ENCODE results near the gene CCDC185. TPM values are rescaled to one million over a fixed set of nuclear protein-coding genes. Genes with fewer than 3 reads are reported as not detected.
"Not testable (repeated sequence)": the region's sequence is repeated elsewhere in the genome, so short reads cannot be mapped to it uniquely, and the experiment has no call there.

The CCDC185 gene
- total and polyA plus RNA-seq, 2 experiments from 2014 or later = not detected

DNA sequence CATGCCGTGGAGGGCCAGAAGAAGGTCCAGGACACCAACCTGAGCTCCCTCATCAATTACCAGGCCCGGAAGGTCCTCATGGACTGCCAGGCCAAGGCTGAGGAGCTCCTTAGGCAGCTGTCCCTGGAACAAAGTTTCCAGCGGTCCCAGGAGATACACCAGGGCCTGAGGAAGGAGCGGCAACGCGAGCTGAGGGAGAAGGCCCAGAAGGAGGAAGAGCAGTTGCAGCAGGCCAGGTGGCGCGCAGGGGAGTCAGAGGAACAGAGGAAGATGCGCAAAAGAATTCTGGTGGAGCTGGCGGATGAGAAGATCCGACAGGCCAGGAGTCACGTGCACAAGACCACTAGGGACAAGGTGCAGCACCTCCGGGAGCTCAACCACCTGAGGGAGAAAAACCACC lies 1.5 kb downstream of the CCDC185 start:
- Histone ChIP-seq H3K27me3 (replicated peaks; ENCODE audit: insufficient read depth) (peaks cover 28% of the 10 kb centered on the region), H3F3A (ENCODE audit: insufficient read depth) (no peaks in the 10 kb centered on the region), H3K9ac (no peak overlapping the region), H3K4me2 (ENCODE audit: unreplicated experiment) (no peak overlapping the region), H3K9me2 (ENCODE audit: insufficient read depth) (no peaks in the 10 kb centered on the region), H3K9me3 (ENCODE audit: low read depth) (no peaks in the 10 kb centered on the region), H4K20me1 (ENCODE audit: insufficient read depth) (no peaks in the 10 kb centered on the region), H3K79me2 (ENCODE audit: insufficient read depth) (no peaks in the 10 kb centered on the region), H3K27ac (no peak overlapping the region), H3K4me1 (ENCODE audit: insufficient read depth) (no peaks in the 10 kb centered on the region), H2AFZ (no peak overlapping the region), H3K36me3 (ENCODE audit: low read depth) (no peaks in the 10 kb centered on the region), H3K4me3 (no peak overlapping the region)
- no peak for TF ChIP-seq EZH2 (IDR thresholded peaks at IDR 0.05; ENCODE audit: insufficient read depth, poor library complexity, severe bottlenecking)
- TF ChIP-seq EZH2phosphoT487 (IDR thresholded peaks at IDR 0.05; ENCODE audit: insufficient read depth, low read depth) = no peak
- in situ Hi-C loops (cut with MboI) = no loop called here
- 93 to 94% methylated on average over 13 of the region's 13 CpGs for WGBS, 2 experiments (ENCODE audit: low coverage in 1 of 2, low lambda C conversion rate in 2 of 2, missing lambda C conversion rate in 2 of 2)
- no peak for DNase-seq

GRCh38 chr1:223399393-223399792 lies 6.2 kb downstream of the CCDC185 start:
- H3K4me2 ChIP-seq (ENCODE audit: unreplicated experiment); H3K79me2 ChIP-seq (ENCODE audit: insufficient read depth); in situ Hi-C loops (cut with MboI); H3K27ac ChIP-seq; H3K27me3 ChIP-seq (replicated peaks; ENCODE audit: insufficient read depth); DNase-seq; H3K9ac ChIP-seq; H4K20me1 ChIP-seq (ENCODE audit: insufficient read depth); H3K9me3 ChIP-seq (ENCODE audit: low read depth); H2AFZ ChIP-seq; H3K9me2 ChIP-seq (ENCODE audit: insufficient read depth); H3K36me3 ChIP-seq (ENCODE audit: low read depth); H3K4me3 ChIP-seq: not testable (repeated sequence)
- Histone ChIP-seq H3F3A (ENCODE audit: insufficient read depth) (peaks cover 15% of the 10 kb centered on the region), H3K4me1 (ENCODE audit: insufficient read depth) (peaks cover 23% of the 10 kb centered on the region)
- 81 to 86% methylated on average over 2 to 4 of the region's 6 CpGs for WGBS, 2 experiments (ENCODE audit: low coverage in 1 of 2, low lambda C conversion rate in 2 of 2, missing lambda C conversion rate in 2 of 2)

DNA sequence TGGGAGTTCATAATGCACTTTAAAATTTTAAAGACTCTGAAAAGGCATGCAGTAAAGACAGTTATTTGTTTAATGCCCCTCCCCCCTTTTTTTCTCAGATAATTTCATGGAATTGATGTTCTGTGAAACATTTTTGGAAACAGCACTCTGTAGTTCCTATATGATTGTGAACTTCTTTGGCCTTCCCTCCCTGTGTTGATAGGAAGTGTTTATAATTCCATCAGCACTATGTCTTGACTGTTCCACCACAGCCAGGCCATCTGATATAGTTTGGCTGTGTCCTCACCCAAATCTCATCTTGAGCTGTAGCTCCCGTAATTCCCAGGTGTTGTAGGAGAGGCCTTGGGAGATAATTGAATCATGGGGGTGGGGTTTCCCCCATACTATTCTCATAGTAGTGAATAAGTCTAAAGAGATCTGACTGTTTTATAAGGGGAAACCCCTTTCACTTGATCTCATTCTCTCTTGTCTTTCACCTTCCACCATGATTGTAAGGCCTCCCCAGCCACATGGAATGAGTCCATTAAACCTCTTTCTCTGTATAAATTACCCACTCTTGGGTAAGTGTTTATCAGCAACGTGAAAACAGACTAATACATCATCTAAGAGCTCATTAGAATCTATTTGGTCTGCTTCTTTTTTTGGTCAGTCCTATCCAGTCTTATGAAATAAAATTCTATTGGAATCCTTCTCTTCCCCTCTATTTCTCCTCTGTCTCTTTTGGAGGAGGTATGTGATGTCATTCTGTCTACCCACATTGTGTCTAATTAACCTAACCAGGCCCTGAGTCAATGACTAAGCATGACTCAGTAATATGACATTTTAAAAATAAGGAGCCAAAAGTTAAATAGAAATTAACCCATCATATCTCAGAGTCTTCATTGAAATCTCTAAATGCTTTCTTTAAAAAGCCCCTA lies 8.9 kb downstream of the CCDC185 start:
- in situ Hi-C loops (cut with MboI) = no loop called here
- Histone ChIP-seq H3K27me3 (replicated peaks; ENCODE audit: insufficient read depth) (no peaks in the 10 kb centered on the region), H3K4me1 (ENCODE audit: insufficient read depth) (peaks cover 23% of the 10 kb centered on the region), H3K79me2 (ENCODE audit: insufficient read depth) (no peaks in the 10 kb centered on the region), H3F3A (ENCODE audit: insufficient read depth) (peaks cover 15% of the 10 kb centered on the region), H3K36me3 (ENCODE audit: low read depth) (no peaks in the 10 kb centered on the region), H4K20me1 (ENCODE audit: insufficient read depth) (no peaks in the 10 kb centered on the region), H3K4me2 (ENCODE audit: unreplicated experiment) (peak overlapping the region; percentile 23), H3K9ac (no peak overlapping the region), H3K4me3 (peak overlapping the region; percentile 23; the same call in 1 of the 2 replicates), H2AFZ (no peak overlapping the region), H3K9me3 (ENCODE audit: low read depth) (no peaks in the 10 kb centered on the region), H3K27ac (peak overlapping the region; percentile 54), H3K9me2 (ENCODE audit: insufficient read depth) (no peaks in the 10 kb centered on the region)
- TF ChIP-seq EZH2phosphoT487 (IDR thresholded peaks at IDR 0.05; ENCODE audit: insufficient read depth, low read depth) = no peak
- TF ChIP-seq EZH2 (IDR thresholded peaks at IDR 0.05; ENCODE audit: insufficient read depth, poor library complexity, severe bottlenecking) = no peak
- peak; percentile 88 for DNase-seq
- 47 to 48% methylated on average over 2 of the region's 2 CpGs for WGBS, 2 experiments (ENCODE audit: low coverage in 1 of 2, low lambda C conversion rate in 2 of 2, missing lambda C conversion rate in 2 of 2)

DNA sequence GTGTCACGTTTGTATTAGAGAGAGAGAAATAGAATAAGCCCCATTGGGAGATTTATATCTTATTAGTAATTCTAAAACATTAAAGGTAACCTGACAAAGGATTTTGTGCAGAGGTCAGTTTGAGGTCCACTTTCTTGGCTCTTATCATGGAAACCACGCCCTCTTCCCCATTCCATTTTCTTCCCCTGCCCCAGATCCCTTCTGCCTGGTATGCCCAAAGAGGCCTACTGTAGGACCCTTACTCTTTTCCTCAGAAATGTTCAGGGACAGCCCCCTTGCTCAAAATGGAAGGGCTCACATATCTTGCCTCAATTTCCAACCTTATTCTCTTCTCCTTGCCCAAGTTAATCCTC lies 9.6 kb downstream of the CCDC185 start:
- in situ Hi-C loops (cut with MboI) = no loop called here
- H3K9me3 ChIP-seq (ENCODE audit: low read depth) = no peaks in the 10 kb centered on the region
- no peak for DNase-seq
- H3K9ac ChIP-seq = no peak overlapping the region
- H4K20me1 ChIP-seq (ENCODE audit: insufficient read depth) = no peaks in the 10 kb centered on the region
- no peaks in the 10 kb centered on the region for H3K9me2 ChIP-seq (ENCODE audit: insufficient read depth)
- H3F3A ChIP-seq (ENCODE audit: insufficient read depth) = peaks cover 15% of the 10 kb centered on the region
- H2AFZ ChIP-seq = no peak overlapping the region
- WGBS, 2 experiments (ENCODE audit: low coverage in 1 of 2, low lambda C conversion rate in 2 of 2, missing lambda C conversion rate in 2 of 2) = 44% methylated on average over 2 of the region's 2 CpGs
- H3K27me3 ChIP-seq (replicated peaks; ENCODE audit: insufficient read depth) = no peaks in the 10 kb centered on the region
- H3K27ac ChIP-seq = no peak overlapping the region
- H3K79me2 ChIP-seq (ENCODE audit: insufficient read depth) = no peaks in the 10 kb centered on the region
- TF ChIP-seq EZH2 (IDR thresholded peaks at IDR 0.05; ENCODE audit: insufficient read depth, poor library complexity, severe bottlenecking) (no peak), EZH2phosphoT487 (IDR thresholded peaks at IDR 0.05; ENCODE audit: insufficient read depth, low read depth) (no peak)
- H3K4me3 ChIP-seq = peak overlapping the region; percentile 23; the same call in 1 of the 2 replicates
- peaks cover 23% of the 10 kb centered on the region for H3K4me1 ChIP-seq (ENCODE audit: insufficient read depth)
- peak overlapping the region; percentile 23 for H3K4me2 ChIP-seq (ENCODE audit: unreplicated experiment)
- H3K36me3 ChIP-seq (ENCODE audit: low read depth) = no peaks in the 10 kb centered on the region
